ENCODE measurements around the gene MANBA. TPM values are rescaled to one million over a fixed set of nuclear protein-coding genes. Genes with fewer than 3 reads are reported as not detected.

Gene MANBA
- total RNA-seq, 1 experiment from 2014 or later, result 4.0 TPM

- Histone ChIP-seq H3K4me3 (ENCODE audit: low read depth, low read length, poor library complexity, severe bottlenecking) (no peak overlapping the region), H3K36me3 (ENCODE audit: insufficient read depth, low read length, poor library complexity, severe bottlenecking) (no peaks in the 10 kb centered on the region), H3K4me1 (ENCODE audit: insufficient read depth, low read length, poor library complexity, severe bottlenecking) (no peaks in the 10 kb centered on the region), H3K9me3 (ENCODE audit: low read depth, low read length, poor library complexity, severe bottlenecking) (no peaks in the 10 kb centered on the region), H3K27me3 (replicated peaks; ENCODE audit: insufficient read depth, low read depth, low read length, poor library complexity) (no peaks in the 10 kb centered on the region), H3K27ac (ENCODE audit: low read depth, low read length, poor library complexity, severe bottlenecking) (no peak overlapping the region)
- intact Hi-C loops (cut with micrococcal nuclease; ENCODE audit: unreplicated experiment), result no loop called here
- CTCF ChIA-PET, result no interaction called here
- no peak for DNase-seq (ENCODE audit: low spot score)
- TF ChIP-seq CTCF (conservative IDR thresholded peaks at IDR 0.05; ENCODE audit: low read depth, low read length) (no peak), EZH2 (IDR thresholded peaks at IDR 0.05; ENCODE audit: borderline replicate concordance, low read depth, low read length, poor library complexity, severe bottlenecking) (no peak)
- no TSS peak for BruUV-seq (replicated peaks)
- POLR2A ChIA-PET (ENCODE audit: low non-redundant PET), result no interaction called here
Measured at GRCh38 chr4:102692474-102692873, 68.3 kb downstream of the MANBA start.

GRCh38 chr4:102687982-102688433 is 72.8 kb downstream of the MANBA start:
- POLR2A ChIA-PET (ENCODE audit: low non-redundant PET), result no interaction called here
- TF ChIP-seq EZH2 (IDR thresholded peaks at IDR 0.05; ENCODE audit: borderline replicate concordance, low read depth, low read length, poor library complexity, severe bottlenecking) (no peak), CTCF (conservative IDR thresholded peaks at IDR 0.05; ENCODE audit: low read depth, low read length) (no peak)
- BruUV-seq (replicated peaks), result no TSS peak

GRCh38 chr4:102687373-102687981 is 73.3 kb downstream of the MANBA start:
- Histone ChIP-seq H3K27ac (ENCODE audit: low read depth, low read length, poor library complexity, severe bottlenecking) (no peak overlapping the region), H3K4me3 (ENCODE audit: low read depth, low read length, poor library complexity, severe bottlenecking) (no peak overlapping the region), H3K36me3 (ENCODE audit: insufficient read depth, low read length, poor library complexity, severe bottlenecking) (no peaks in the 10 kb centered on the region), H3K9me3 (ENCODE audit: low read depth, low read length, poor library complexity, severe bottlenecking) (no peaks in the 10 kb centered on the region), H3K27me3 (replicated peaks; ENCODE audit: insufficient read depth, low read depth, low read length, poor library complexity) (no peaks in the 10 kb centered on the region), H3K4me1 (ENCODE audit: insufficient read depth, low read length, poor library complexity, severe bottlenecking) (no peaks in the 10 kb centered on the region)
- TF ChIP-seq EZH2 (IDR thresholded peaks at IDR 0.05; ENCODE audit: borderline replicate concordance, low read depth, low read length, poor library complexity, severe bottlenecking), result no peak
- TF ChIP-seq CTCF (conservative IDR thresholded peaks at IDR 0.05; ENCODE audit: low read depth, low read length), result no peak
- no TSS peak for BruUV-seq (replicated peaks)
- no peak for DNase-seq (ENCODE audit: low spot score)
- POLR2A ChIA-PET (ENCODE audit: low non-redundant PET), result interaction anchor here (0.6 kb wide), 1 partner anchor 196 kb away, joined by 5 read pairs; no protein-coding TSS in a partner anchor
- intact Hi-C loops (cut with micrococcal nuclease; ENCODE audit: unreplicated experiment), result no loop called here
- CTCF ChIA-PET, result no interaction called here

More at GRCh38 chr4:102687982-102688433, 72.8 kb downstream of the MANBA start:
- CTCF ChIA-PET, result no interaction called here
- Histone ChIP-seq H3K9me3 (ENCODE audit: low read depth, low read length, poor library complexity, severe bottlenecking) (no peaks in the 10 kb centered on the region), H3K27me3 (replicated peaks; ENCODE audit: insufficient read depth, low read depth, low read length, poor library complexity) (no peaks in the 10 kb centered on the region), H3K27ac (ENCODE audit: low read depth, low read length, poor library complexity, severe bottlenecking) (no peak overlapping the region), H3K4me1 (ENCODE audit: insufficient read depth, low read length, poor library complexity, severe bottlenecking) (no peaks in the 10 kb centered on the region), H3K4me3 (ENCODE audit: low read depth, low read length, poor library complexity, severe bottlenecking) (no peak overlapping the region), H3K36me3 (ENCODE audit: insufficient read depth, low read length, poor library complexity, severe bottlenecking) (no peaks in the 10 kb centered on the region)
- intact Hi-C loops (cut with micrococcal nuclease; ENCODE audit: unreplicated experiment), result no loop called here
- DNase-seq (ENCODE audit: low spot score), result no peak
